ENCODE results near the gene RPL13. TPM values are rescaled to one million over a fixed set of nuclear protein-coding genes. Genes with fewer than 3 reads are reported as not detected.

The RPL13 gene
- total and polyA plus RNA-seq, 2 of the 13 experiments (the other 11 are each of a cell fraction or from before 2014, with no cell fraction given) = 2,988 to 4,411 TPM

DNA sequence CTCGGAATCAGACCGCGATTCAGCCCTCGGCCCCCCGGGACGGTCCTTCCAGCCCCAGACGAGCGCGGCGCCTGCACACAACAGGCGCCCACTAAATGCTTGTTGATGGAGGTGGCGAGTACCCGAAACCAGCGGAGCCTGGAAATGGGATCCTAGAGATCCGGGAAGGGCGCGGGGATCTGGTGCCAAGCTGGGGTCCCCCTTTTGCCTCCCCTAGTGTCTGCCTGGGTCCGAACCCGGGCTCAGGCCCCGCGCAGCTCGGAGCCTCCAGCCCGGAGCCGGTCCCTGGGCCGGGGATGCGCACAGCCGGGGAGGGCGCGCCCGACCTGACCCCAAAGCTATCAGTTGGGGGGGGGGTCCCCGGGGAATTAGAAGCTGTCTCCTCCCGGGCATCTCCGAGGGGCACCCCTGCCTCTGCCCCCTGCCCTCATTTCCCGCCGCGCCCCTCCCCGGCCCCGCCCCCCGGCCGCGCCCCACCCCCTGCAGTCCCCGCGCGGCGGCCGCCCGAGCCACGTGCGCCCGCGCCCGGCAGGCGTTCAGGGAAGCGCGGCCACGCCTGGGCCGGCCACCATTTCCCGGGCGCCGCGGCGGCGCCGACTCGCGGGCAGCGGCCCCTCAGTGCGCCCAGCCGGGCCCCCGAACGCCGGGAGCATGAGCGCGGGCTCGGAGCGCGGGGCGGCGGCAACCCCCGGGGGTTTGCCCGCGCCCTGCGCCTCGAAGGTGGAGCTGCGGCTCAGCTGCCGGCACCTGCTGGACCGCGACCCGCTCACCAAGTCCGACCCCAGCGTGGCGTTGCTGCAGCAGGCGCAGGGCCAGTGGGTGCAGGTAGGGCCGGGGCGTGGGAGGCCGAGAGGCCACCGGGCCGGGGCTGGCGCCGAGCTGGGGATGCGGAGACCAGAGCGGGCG is 15.0 kb downstream of the RPL13 start, which contains the start of gene CPNE7:
TSS of gene CPNE7 (plus strand) at position 512 of the 906 bp plus-strand sequence. CDS start at position 652, 140 bp downstream.
- WGBS (ENCODE audit: low lambda C conversion rate) = 82% methylated on average over 72 of the region's 103 CpGs
- DNase-seq (ENCODE audit: low spot score) (no peak), ATAC-seq (no peak), FAIRE-seq (no peak)
- Histone ChIP-seq H3K27ac (ENCODE audit: extremely low read length, insufficient read depth, low read length) (no peak within 1 kb of the TSS), H3K9ac (ENCODE audit: insufficient read depth, low read depth, low read length) (no peak within 1 kb of the TSS), H3K4me1 (ENCODE audit: insufficient read depth, low read length) (peaks cover 28% of the 10 kb centered on the region), H3K4me2 (ENCODE audit: low read depth, low read length) (no peak within 1 kb of the TSS), H2AFZ (ENCODE audit: low read length) (no peak within 1 kb of the TSS), H3K36me3 (replicated peaks in 1 of 2; ENCODE audit: control insufficient read depth in 1 of 2, insufficient read depth in 2 of 2, low read length in 2 of 2) (no peaks in the 10 kb centered on the region), H3K4me3 (replicated peaks in 1 of 3; ENCODE audit: insufficient read depth in 1 of 3, low read depth in 2 of 3, low read length in 3 of 3) (no peak within 1 kb of the TSS), H3K9me3 (ENCODE audit: low read length) (no peaks in the 10 kb centered on the region), H4K20me1 (ENCODE audit: insufficient read depth, low read length) (no peaks in the 10 kb centered on the region), H3K27me3 (ENCODE audit: control insufficient read depth in 1 of 2, insufficient read depth in 2 of 2, low read length in 2 of 2) (peaks cover 0 to 5% of the 10 kb centered on the region in 2 experiments; a peak in 1 of 5 replicates), H3K79me2 (ENCODE audit: insufficient read depth, low read length) (no peaks in the 10 kb centered on the region)
- in situ Hi-C loops (cut with HindIII; ENCODE audit: extremely low pct_ligation_motif_present, low pct_unique_long_range_greater_than_20kb) (no loop called here), intact Hi-C loops (cut with micrococcal nuclease; ENCODE audit: unreplicated experiment) (no loop called here)
- ChIA-PET POLR2A (interaction anchor here (1.3 kb wide), 1 partner anchor 10 kb away, joined by 4 read pairs; no protein-coding TSS in a partner anchor), CTCF (ENCODE audit: low intra/inter-chr PET ratio, low total read pairs) (no interaction called here)
- BruUV-seq (replicated peaks) = no TSS peak
- TF ChIP-seq NFE2 (CRISPR knock-in tag; IDR thresholded peaks at IDR 0.05) = no peak
- no peak for TF ChIP-seq CAMTA2 (CRISPR knock-in tag; IDR thresholded peaks at IDR 0.05; ENCODE audit: borderline replicate concordance)
- TF ChIP-seq, protein P1, sequence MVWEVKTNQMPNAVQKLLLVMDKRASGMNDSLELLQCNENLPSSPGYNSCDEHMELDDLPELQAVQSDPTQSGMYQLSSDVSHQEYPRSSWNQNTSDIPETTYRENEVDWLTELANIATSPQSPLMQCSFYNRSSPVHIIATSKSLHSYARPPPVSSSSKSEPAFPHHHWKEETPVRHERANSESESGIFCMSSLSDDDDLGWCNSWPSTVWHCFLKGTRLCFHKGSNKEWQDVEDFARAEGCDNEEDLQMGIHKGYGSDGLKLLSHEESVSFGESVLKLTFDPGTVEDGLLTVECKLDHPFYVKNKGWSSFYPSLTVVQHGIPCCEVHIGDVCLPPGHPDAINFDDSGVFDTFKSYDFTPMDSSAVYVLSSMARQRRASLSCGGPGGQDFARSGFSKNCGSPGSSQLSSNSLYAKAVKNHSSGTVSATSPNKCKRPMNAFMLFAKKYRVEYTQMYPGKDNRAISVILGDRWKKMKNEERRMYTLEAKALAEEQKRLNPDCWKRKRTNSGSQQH (CRISPR knock-in tag; IDR thresholded peaks at IDR 0.05; ENCODE audit: low read depth) = no peak
- no peak for TF ChIP-seq ZNF580 (CRISPR knock-in tag; IDR thresholded peaks at IDR 0.05; ENCODE audit: borderline replicate concordance, low read depth)
- TF ChIP-seq, protein P2, sequence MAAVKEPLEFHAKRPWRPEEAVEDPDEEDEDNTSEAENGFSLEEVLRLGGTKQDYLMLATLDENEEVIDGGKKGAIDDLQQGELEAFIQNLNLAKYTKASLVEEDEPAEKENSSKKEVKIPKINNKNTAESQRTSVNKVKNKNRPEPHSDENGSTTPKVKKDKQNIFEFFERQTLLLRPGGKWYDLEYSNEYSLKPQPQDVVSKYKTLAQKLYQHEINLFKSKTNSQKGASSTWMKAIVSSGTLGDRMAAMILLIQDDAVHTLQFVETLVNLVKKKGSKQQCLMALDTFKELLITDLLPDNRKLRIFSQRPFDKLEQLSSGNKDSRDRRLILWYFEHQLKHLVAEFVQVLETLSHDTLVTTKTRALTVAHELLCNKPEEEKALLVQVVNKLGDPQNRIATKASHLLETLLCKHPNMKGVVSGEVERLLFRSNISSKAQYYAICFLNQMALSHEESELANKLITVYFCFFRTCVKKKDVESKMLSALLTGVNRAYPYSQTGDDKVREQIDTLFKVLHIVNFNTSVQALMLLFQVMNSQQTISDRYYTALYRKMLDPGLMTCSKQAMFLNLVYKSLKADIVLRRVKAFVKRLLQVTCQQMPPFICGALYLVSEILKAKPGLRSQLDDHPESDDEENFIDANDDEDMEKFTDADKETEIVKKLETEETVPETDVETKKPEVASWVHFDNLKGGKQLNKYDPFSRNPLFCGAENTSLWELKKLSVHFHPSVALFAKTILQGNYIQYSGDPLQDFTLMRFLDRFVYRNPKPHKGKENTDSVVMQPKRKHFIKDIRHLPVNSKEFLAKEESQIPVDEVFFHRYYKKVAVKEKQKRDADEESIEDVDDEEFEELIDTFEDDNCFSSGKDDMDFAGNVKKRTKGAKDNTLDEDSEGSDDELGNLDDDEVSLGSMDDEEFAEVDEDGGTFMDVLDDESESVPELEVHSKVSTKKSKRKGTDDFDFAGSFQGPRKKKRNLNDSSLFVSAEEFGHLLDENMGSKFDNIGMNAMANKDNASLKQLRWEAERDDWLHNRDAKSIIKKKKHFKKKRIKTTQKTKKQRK (IDR thresholded peaks at IDR 0.05; ENCODE audit: low read length) = no peak
- TF ChIP-seq MAF1 (CRISPR knock-in tag; IDR thresholded peaks at IDR 0.05; ENCODE audit: borderline replicate concordance) = no peak
- TF ChIP-seq ZNF264 (CRISPR knock-in tag; IDR thresholded peaks at IDR 0.05) = no peak
- no peak for TF ChIP-seq ZNF850 (CRISPR knock-in tag; conservative IDR thresholded peaks at IDR 0.05)
- TF ChIP-seq ZNF446 (CRISPR knock-in tag; IDR thresholded peaks at IDR 0.05) = no peak
